ENCODE data around the gene VDR. TPM values are rescaled to one million over a fixed set of nuclear protein-coding genes. Genes with fewer than 3 reads are reported as not detected.

The VDR gene
- total and polyA plus RNA-seq, 2 donors (not counting 1 experiment from before 2014, with no cell fraction given), result 16.2 to 24.4 TPM

- Histone ChIP-seq H3K27ac (ENCODE audit: insufficient read depth, low read length) (peak overlapping the region; percentile 9), H3K9ac (ENCODE audit: insufficient read depth, low read length) (no peak overlapping the region), H3K9me3 (ENCODE audit: control insufficient read depth, insufficient read depth, low read depth, low read length) (no peaks in the 10 kb centered on the region), H3K4me3 (replicated peaks in 1 of 4; ENCODE audit: control extremely low read depth in 1 of 4, insufficient read depth in 1 of 4, low read depth in 3 of 4, low read length in 4 of 4) (no peak overlapping the region), H3K4me2 (ENCODE audit: extremely low read depth, insufficient read depth, low read length) (no peak overlapping the region), H3K79me2 (ENCODE audit: control insufficient read depth, insufficient read depth, low read length) (peaks cover 99% of the 10 kb centered on the region), H3K4me1 (ENCODE audit: control insufficient read depth, extremely low read depth, insufficient read depth, low read length) (peaks cover 39% of the 10 kb centered on the region), H4K20me1 (ENCODE audit: control insufficient read depth, extremely low read depth, insufficient read depth, low read length) (no peaks in the 10 kb centered on the region), H3K36me3 (ENCODE audit: control insufficient read depth, insufficient read depth, low read length) (peaks cover 5% of the 10 kb centered on the region), H2AFZ (ENCODE audit: low read length) (no peak overlapping the region), H3K27me3 (ENCODE audit: control insufficient read depth, insufficient read depth, low read length) (no peaks in the 10 kb centered on the region)
- TF ChIP-seq EZH2 (IDR thresholded peaks at IDR 0.05; ENCODE audit: low read length, missing control alignments) (no peak), CTCF (conservative IDR thresholded peaks at IDR 0.05 in 1 of 2, IDR thresholded peaks at IDR 0.05 in 1 of 2; ENCODE audit: low read depth in 1 of 2, low read length in 2 of 2) (no peak)
- DNase-seq (ENCODE audit: low read depth in 2 of 2), result peak in 1 of 2 donors; percentile 43
Observed at GRCh38 chr12:47805417-47805816, 99.4 kb downstream of the VDR start.

- H3K4me2 ChIP-seq (ENCODE audit: extremely low read depth, insufficient read depth, low read length), result no peak overlapping the region
- no peak overlapping the region for H2AFZ ChIP-seq (ENCODE audit: low read length)
- H3K36me3 ChIP-seq (ENCODE audit: control insufficient read depth, insufficient read depth, low read length), result peaks cover 5% of the 10 kb centered on the region
- no peak for DNase-seq (ENCODE audit: low read depth in 2 of 2)
- no peak for TF ChIP-seq CTCF (conservative IDR thresholded peaks at IDR 0.05 in 1 of 2, IDR thresholded peaks at IDR 0.05 in 1 of 2; ENCODE audit: low read depth in 1 of 2, low read length in 2 of 2)
- TF ChIP-seq EZH2 (IDR thresholded peaks at IDR 0.05; ENCODE audit: low read length, missing control alignments), result no peak
- H3K27ac ChIP-seq (ENCODE audit: insufficient read depth, low read length), result no peak overlapping the region
- H4K20me1 ChIP-seq (ENCODE audit: control insufficient read depth, extremely low read depth, insufficient read depth, low read length), result no peaks in the 10 kb centered on the region
- peaks cover 99% of the 10 kb centered on the region for H3K79me2 ChIP-seq (ENCODE audit: control insufficient read depth, insufficient read depth, low read length)
- H3K9ac ChIP-seq (ENCODE audit: insufficient read depth, low read length), result no peak overlapping the region
- H3K9me3 ChIP-seq (ENCODE audit: control insufficient read depth, insufficient read depth, low read depth, low read length), result no peaks in the 10 kb centered on the region
- H3K4me3 ChIP-seq (replicated peaks in 1 of 4; ENCODE audit: control extremely low read depth in 1 of 4, insufficient read depth in 1 of 4, low read depth in 3 of 4, low read length in 4 of 4), result no peak overlapping the region
- peaks cover 33% of the 10 kb centered on the region for H3K4me1 ChIP-seq (ENCODE audit: control insufficient read depth, extremely low read depth, insufficient read depth, low read length)
- H3K27me3 ChIP-seq (ENCODE audit: control insufficient read depth, insufficient read depth, low read length), result no peaks in the 10 kb centered on the region
Observed at GRCh38 chr12:47804171-47804570, 100.6 kb downstream of the VDR start.

GRCh38 chr12:47803191-47803875 is 101.5 kb downstream of the VDR start:
- H3K4me1 ChIP-seq (ENCODE audit: control insufficient read depth, extremely low read depth, insufficient read depth, low read length), result peaks cover 25% of the 10 kb centered on the region
- no peaks in the 10 kb centered on the region for H3K9me3 ChIP-seq (ENCODE audit: control insufficient read depth, insufficient read depth, low read depth, low read length)
- H3K4me2 ChIP-seq (ENCODE audit: extremely low read depth, insufficient read depth, low read length), result no peak overlapping the region
- H3K36me3 ChIP-seq (ENCODE audit: control insufficient read depth, insufficient read depth, low read length), result peaks cover 8% of the 10 kb centered on the region
- H3K9ac ChIP-seq (ENCODE audit: insufficient read depth, low read length), result no peak overlapping the region
- TF ChIP-seq CTCF (conservative IDR thresholded peaks at IDR 0.05 in 1 of 2, IDR thresholded peaks at IDR 0.05 in 1 of 2; ENCODE audit: low read depth in 1 of 2, low read length in 2 of 2) (no peak), EZH2 (IDR thresholded peaks at IDR 0.05; ENCODE audit: low read length, missing control alignments) (no peak)
- no peak for DNase-seq (ENCODE audit: low read depth in 2 of 2)
- no peak overlapping the region for H3K27ac ChIP-seq (ENCODE audit: insufficient read depth, low read length)
- H2AFZ ChIP-seq (ENCODE audit: low read length), result no peak overlapping the region
- no peaks in the 10 kb centered on the region for H3K27me3 ChIP-seq (ENCODE audit: control insufficient read depth, insufficient read depth, low read length)
- H3K79me2 ChIP-seq (ENCODE audit: control insufficient read depth, insufficient read depth, low read length), result peaks cover 98% of the 10 kb centered on the region
- H3K4me3 ChIP-seq (replicated peaks in 1 of 4; ENCODE audit: control extremely low read depth in 1 of 4, insufficient read depth in 1 of 4, low read depth in 3 of 4, low read length in 4 of 4), result no peak overlapping the region
- H4K20me1 ChIP-seq (ENCODE audit: control insufficient read depth, extremely low read depth, insufficient read depth, low read length), result no peaks in the 10 kb centered on the region
